SK-N-SH treated with all-trans-retinoic acid at 6 μM for 48 hours (cell line): ENCODE results near the gene STEAP3.

Source experiments
- ARNTL ChIP-seq: fragments of 450-650 bp; formaldehyde crosslinking; IDR thresholded peaks from 2 replicates; pipeline ENCODE4 v1.5.0; 2020; ENCODE audit warnings: low read depth, mild to moderate bottlenecking, moderate library complexity, borderline replicate concordance
- CREB5 ChIP-seq: fragments of 250-450 bp; sonication (Bioruptor Pico); IDR thresholded peaks from 2 replicates; pipeline ENCODE4 v1.5.1; 2020; ENCODE audit warnings: low read depth, mild to moderate bottlenecking, moderate library complexity
- CSDC2 ChIP-seq: fragments of 250-450 bp; sonication (Bioruptor Pico); IDR thresholded peaks from 2 replicates; pipeline ENCODE4 v1.5.0; 2020; ENCODE audit warnings: mild to moderate bottlenecking, moderate library complexity
- CSRNP3 ChIP-seq: fragments of 250-450 bp; sonication (Bioruptor Pico); IDR thresholded peaks from 2 replicates; pipeline ENCODE4 v1.5.1; 2021; ENCODE audit warnings: mild to moderate bottlenecking, moderate library complexity
- PATZ1 ChIP-seq: fragments of 250-450 bp; sonication (Bioruptor Pico); IDR thresholded peaks from 2 replicates; pipeline ENCODE4 v1.8.0; 2020; ENCODE audit warnings: mild to moderate bottlenecking, moderate library complexity, borderline replicate concordance
- PPARA ChIP-seq: fragments of 250-450 bp; sonication (Bioruptor Pico); IDR thresholded peaks from 2 replicates; pipeline ENCODE4 v1.5.0; 2020; ENCODE audit warnings: mild to moderate bottlenecking, borderline replicate concordance
- RARB ChIP-seq: fragments of 250-450 bp; sonication (Bioruptor Pico); IDR thresholded peaks from 2 replicates; pipeline ENCODE4 v1.8.0; 2021; ENCODE audit warnings: mild to moderate bottlenecking, moderate library complexity
- TOX ChIP-seq: fragments of 250-450 bp; sonication (Bioruptor Pico); IDR thresholded peaks from 2 replicates; pipeline ENCODE4 v1.8.0; 2021; ENCODE audit warnings: mild to moderate bottlenecking, moderate library complexity, borderline replicate concordance
- ZFP3 ChIP-seq: fragments of 250-450 bp; sonication (Bioruptor Pico); IDR thresholded peaks from 2 replicates; pipeline ENCODE4 v1.5.0; 2020; ENCODE audit warnings: mild to moderate bottlenecking, moderate library complexity
- ZFP30 ChIP-seq: fragments of 450-650 bp; formaldehyde crosslinking; IDR thresholded peaks from 2 replicates; pipeline ENCODE4 v1.5.0; 2022; ENCODE audit warnings: mild to moderate bottlenecking, moderate library complexity
- ZNF565 ChIP-seq: fragments of 450-650 bp; formaldehyde crosslinking; conservative IDR thresholded peaks from 2 replicates; pipeline ENCODE4 v1.5.0; 2020; ENCODE audit warnings: low read depth, mild to moderate bottlenecking, moderate library complexity
- ZNF8 ChIP-seq: fragments of 450-650 bp; formaldehyde crosslinking; IDR thresholded peaks from 2 replicates; pipeline ENCODE4 v1.5.0; 2020; ENCODE audit warnings: mild to moderate bottlenecking, moderate library complexity
- TF ChIP-seq, protein P1 (sequence below): fragments of 250-450 bp; sonication (Bioruptor Pico); IDR thresholded peaks from 2 replicates; pipeline ENCODE4 v1.8.0; 2021; ENCODE audit warnings: low read depth, mild to moderate bottlenecking, moderate library complexity, borderline replicate concordance

DNA sequence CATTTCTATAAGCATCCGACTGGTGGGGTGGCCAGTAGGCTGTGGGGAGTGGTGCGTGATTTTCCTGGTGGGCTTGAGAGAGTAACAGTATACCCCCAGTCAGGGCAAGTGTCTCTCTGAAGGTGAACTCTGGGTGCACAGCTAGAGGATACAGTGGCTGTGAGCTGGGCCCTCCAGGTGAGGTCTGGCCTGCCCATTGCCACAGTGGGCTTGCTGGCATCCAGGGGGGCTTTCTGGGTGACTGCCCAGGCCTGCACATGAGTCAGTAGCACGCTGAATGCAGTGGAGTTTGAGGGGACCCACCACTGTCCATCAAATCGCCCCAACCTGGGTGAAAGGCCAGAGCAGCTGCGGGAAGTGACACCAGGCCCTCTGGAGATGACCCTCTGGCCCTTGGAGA is 4.5 kb downstream of the STEAP3 start:
- TF ChIP-seq PATZ1 (no peak), ARNTL (CRISPR knock-in tag) (no peak), TOX (CRISPR knock-in tag) (no peak), RARB (CRISPR knock-in tag) (no peak), CREB5 (CRISPR knock-in tag) (no peak), ZNF565 (CRISPR knock-in tag) (no peak), ZFP3 (CRISPR knock-in tag) (no peak), PPARA (CRISPR knock-in tag) (no peak), ZFP30 (CRISPR knock-in tag) (no peak), ZNF8 (CRISPR knock-in tag) (no peak), CSDC2 (no peak), CSRNP3 (CRISPR knock-in tag) (no peak)
- TF ChIP-seq, protein P1, sequence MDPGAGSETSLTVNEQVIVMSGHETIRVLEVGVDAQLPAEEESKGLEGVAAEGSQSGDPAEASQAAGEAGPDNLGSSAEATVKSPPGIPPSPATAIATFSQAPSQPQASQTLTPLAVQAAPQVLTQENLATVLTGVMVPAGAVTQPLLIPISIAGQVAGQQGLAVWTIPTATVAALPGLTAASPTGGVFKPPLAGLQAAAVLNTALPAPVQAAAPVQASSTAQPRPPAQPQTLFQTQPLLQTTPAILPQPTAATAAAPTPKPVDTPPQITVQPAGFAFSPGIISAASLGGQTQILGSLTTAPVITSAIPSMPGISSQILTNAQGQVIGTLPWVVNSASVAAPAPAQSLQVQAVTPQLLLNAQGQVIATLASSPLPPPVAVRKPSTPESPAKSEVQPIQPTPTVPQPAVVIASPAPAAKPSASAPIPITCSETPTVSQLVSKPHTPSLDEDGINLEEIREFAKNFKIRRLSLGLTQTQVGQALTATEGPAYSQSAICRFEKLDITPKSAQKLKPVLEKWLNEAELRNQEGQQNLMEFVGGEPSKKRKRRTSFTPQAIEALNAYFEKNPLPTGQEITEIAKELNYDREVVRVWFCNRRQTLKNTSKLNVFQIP (CRISPR knock-in tag), result no peak
